ENCODE results near the gene AMY2B.
"Not testable (repeated sequence)": the region's sequence is repeated elsewhere in the genome, so short reads cannot be mapped to it uniquely, and the experiment has no call there.

Gene AMY2B

GRCh38 chr1:103627436-103627835 lies 56.0 kb downstream of the AMY2B start:
- DNase-seq (ENCODE audit: low read depth in 3 of 3): not testable (repeated sequence)
